GM19328 (cell line): Measurements from ENCODE around the gene ADCY5.

ENCODE experiments used
- ATAC-seq: cut with Tn5 transposase; IDR thresholded peaks from one replicate; pipeline ENCODE4 v1.9.1; 2021; ENCODE audit warnings: mild to moderate bottlenecking, moderate library complexity; ENCODE audit not compliant: unreplicated experiment

ADCY5 gene

DNA sequence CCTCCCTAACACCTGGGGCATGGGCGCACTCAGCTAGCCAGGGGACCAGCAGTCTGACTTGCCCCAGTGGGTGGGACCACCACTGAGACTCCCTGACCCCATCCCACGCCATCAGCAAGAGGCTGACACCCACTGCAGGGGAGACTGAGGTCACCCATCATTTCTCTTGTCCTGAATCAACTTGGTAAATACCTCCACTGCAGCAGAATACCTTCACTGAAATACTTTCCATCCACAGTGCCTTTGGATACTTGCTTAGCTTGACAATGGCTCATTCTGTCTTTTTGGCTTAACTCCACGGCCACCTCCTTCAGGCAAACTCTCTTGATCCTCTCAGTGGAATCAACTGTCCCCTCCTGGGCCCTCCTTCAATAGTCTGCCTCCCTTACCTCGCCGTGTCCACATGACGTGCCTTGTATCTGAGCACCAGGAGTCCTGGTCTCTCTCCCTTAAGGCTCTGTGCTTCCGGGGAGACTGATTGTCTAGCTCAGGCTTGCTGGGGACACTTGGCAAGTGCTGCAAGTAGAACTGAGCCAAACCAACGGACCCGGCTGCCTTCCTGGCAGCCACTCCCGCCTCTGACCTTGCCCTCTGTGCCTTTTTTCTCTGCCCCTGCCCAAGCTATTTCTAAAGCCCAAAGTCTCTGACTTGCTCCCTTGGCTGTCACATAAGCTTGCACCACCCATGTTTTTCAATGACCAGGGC lies 119.1 kb downstream of the ADCY5 start:
- no peak for ATAC-seq

- ATAC-seq, result no peak
Measured at GRCh38 chr3:123328851-123329635, 119.8 kb downstream of the ADCY5 start.

DNA sequence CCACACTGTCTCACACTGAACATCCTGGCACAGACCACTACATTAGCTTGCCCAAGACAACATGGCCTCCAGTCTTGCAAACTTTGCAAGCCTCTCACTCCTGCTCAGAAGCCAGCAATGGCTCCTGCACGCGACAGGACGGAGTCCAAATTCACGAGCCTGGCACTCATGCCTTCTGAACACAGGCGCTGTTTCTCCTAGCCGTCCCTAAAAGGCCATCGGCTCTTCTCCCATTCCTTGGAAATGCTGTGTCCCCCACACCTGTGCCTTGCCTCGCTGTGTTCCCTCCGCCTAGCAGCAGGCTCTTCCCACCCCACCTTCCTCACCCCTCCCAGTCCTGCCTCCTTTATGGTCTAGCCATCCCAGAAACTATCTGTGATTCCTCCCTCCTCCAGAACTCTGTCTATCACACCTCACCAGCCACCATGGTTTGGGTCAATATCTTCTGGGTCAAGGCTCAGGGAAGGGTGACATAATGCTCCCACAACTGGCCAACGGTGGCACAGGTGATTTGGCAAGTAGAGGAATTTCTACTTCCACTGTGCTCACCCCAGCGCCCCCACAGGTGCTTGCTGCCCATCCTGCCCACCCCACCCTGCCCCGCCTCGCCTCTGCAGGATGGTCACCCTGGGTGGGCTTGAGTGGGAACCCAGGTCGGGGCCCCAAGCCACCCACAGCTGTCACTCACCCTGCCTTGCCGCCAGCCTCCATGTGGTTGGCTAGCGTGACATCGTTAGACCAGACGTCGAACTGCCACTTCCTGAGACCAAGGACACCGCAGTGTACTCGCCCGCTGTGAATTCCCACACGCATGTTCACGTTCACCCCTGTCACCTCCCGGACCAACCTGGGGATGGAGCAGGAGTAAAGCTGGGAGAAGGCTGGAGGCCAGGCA lies 120.7 kb downstream of the ADCY5 start:
- no peak for ATAC-seq

- ATAC-seq, result no peak
Measured at GRCh38 chr3:123327480-123327879, 121.4 kb downstream of the ADCY5 start.

DNA sequence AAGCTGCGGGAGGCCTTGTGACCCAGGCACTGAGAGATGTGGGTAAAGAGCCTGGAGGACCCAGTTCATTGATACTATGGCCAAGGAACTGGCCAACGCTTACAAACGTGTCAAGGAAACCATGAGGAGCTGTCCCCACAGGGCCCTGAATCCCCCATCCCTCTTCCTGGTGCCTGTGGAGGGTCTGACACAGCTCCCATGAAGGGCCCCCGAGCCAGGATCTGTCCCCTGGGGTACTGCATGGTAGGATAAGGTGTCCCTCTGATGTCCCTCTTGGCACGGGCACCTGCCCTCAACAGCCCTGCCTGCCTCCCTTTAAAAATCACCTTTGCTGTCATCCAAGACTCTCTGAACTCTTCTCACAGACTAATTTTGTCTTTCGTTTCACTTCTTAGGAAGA lies 122.4 kb downstream of the ADCY5 start:
- no peak for ATAC-seq

DNA sequence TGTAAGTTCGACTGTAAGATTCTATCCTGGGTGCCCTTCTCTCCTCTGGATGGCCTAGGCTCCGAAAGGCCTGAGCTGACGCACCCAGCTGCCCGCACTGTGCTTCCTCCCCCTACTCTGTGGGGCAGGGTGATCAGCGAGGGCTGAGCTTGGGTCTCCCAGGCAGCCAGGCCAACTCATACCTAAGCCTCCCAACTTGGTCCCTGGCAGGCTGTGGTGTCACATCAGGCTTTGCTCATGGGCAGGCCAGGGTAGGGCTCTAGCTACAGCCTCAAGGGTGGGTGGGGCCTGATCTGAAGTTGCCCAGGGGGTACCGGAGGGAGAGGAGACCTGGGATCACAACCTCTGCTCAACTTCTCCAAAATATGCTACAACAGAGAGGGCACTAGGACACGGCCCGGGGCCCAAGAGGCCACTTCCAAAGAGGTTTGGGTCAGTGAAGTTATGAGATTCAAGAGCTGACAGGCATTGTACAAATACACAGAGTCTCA lies 123.1 kb downstream of the ADCY5 start:
- ATAC-seq, result no peak

DNA sequence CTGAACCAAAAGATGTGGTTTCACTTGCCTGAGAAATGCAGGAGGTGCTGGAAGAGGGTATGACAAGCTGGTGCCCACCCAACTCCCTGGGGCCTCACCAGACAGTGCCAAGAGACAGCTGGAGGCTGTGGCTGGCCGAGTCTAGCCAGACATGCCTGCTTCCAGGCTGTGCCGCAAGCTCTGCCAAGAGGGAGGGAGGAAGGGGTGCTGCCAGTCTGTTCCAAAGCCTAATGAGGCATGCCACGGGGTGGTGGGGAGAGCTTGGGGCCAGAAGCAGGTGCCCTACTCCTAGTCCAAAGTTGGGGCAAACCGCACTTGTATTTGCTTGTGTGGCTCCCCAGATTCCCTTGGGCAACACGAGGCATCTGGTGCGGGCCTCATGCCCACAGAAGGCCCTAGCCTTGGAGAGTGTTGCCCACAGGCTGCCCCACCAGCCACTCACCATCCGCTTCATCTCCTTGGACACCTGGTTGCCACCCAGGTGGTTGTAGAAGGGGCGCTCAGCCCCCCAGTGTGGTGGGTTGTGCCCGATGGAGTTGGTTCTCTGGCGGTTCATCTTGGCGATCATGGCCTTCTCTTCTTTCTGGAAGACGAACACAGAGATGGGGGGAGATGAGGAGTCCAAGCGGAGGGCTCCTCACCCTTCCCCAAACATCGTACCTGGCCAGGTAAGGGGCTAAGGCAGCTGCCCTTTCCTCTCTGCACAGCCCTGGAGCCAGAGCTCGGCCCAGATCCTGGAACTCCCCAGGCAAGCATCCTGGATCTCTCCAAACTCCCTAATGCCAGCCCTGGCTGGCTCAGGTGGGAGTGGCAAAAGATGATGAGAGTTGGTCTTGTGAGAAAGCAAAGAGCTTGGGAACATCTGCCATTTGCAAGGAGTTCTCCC lies 123.8 kb downstream of the ADCY5 start:
- no peak for ATAC-seq

DNA sequence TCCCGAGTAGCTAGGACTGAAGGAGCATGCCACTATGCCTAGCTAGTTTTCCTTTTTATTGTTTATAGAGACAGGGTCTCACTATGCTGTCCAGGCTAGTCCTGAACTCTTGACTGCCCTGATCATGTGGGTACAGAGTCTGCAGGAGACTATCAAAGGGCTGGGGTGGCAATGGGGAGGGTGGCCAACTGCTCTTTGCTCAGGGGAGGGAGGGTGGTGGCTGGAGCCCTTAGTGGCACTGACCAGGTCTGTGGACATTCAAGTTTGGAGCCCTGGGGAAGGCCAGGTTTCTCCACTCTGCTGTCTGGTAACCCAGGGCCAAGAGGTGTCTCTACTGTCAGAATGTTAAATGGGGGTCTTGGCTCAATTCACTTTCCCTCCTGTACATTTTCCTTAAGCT lies 125.1 kb downstream of the ADCY5 start:
- no peak for ATAC-seq

DNA sequence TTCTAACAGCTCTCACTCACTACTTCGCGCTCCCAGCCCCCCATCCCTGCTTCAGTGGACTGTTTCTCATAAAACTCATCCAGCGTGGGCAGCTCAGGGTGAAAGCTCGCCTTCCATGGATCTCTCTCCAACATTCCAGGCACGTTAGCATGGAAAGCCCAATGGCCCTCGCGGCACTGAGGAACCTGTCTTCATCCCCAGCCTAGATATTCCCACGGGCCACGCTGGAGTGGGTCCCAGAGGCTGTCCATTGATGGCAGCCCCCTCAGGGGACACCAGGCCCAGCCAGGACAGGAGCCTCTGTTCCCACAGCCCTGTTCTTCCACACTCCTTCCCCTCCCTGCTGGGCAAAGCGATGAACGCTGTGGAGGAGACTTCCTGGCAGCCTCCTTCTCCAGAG lies 126.0 kb downstream of the ADCY5 start:
- ATAC-seq, result no peak

GRCh38 chr3:123321806-123322205 lies 127.1 kb downstream of the ADCY5 start:
- ATAC-seq, result no peak

DNA sequence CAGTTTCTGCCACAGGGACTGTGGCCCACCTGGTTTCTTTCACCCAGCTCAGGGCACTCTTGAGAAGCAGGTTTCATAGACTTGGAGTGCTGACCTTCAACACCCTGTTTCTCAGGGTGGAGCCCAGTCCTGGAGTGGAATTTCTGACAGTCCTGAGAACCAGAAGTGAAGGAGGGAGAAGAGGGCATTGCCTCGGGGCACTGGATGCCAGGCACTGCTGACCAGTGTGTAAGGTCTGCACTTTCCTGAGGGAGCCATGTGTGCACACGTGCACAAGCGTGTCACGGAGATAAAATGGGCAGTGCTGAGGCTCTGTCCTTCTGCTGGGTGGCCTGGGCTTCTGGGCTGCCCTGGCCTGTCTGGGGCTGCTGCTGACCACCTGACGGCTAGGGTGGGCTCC lies 128.7 kb downstream of the ADCY5 start:
- ATAC-seq, result no peak

DNA sequence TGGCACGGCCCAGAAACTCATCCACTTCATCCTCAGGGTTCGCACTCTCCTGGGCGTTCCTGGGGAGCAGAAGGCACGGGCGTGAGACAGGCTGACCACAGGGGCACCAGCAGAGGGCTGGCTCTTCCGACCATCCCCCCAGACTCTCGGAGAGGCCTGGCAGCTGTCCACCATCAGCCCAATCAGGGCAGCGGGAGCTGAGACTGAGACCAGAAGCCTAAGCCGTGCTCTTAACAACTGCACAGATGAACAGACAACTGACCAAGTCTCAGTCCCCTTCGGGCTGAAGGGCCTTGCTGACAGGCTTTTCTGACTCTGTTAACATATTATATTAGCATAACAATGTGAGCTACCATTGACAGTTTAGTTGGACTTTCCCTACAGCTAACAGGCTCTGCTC lies 129.1 kb downstream of the ADCY5 start:
- ATAC-seq, result no peak

DNA sequence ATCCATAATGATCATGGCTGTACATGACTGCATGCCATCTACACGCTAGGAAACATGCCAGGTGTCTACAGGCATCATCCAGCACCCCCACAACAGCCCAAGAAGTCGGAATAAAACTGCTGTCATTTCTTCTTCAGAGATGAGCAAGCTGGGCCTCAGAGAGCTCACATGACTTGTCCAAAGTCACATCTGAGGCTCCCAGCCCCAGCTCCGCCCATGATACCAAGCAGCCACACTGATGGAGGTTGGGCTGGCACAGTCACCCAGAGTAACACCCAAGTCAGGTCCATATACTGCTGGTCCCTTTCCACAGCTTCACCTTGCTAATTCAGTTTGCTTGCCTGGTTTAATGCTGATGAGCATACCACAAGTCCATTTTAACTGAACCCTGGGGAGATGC lies 130.5 kb downstream of the ADCY5 start:
- no peak for ATAC-seq

DNA sequence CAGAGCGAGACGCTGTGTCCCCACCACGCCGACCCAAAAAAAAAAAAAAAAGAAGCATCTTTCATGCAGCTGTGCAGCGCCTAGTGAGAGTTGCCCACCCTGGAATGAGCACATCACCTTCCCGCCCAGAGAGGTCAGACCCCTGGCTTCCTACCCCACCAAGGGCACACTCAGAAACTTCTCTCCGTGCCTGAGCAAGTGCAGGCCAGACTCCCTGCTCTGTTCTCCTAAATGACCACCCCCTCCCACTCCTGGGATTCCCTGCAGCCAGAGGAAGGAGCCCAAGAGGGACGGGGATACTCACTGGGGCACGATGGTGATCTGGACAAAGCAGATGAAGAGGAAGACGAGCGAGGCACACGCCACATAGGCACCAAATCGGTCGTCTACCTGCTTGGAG lies 131.2 kb downstream of the ADCY5 start:
- ATAC-seq, result no peak

- no peak for ATAC-seq
Measured at GRCh38 chr3:123315271-123315595, 133.7 kb downstream of the ADCY5 start.

GRCh38 chr3:123314359-123315270 lies 134.3 kb downstream of the ADCY5 start:
- no peak for ATAC-seq

GRCh38 chr3:123313889-123314288 lies 135.0 kb downstream of the ADCY5 start:
- no peak for ATAC-seq

DNA sequence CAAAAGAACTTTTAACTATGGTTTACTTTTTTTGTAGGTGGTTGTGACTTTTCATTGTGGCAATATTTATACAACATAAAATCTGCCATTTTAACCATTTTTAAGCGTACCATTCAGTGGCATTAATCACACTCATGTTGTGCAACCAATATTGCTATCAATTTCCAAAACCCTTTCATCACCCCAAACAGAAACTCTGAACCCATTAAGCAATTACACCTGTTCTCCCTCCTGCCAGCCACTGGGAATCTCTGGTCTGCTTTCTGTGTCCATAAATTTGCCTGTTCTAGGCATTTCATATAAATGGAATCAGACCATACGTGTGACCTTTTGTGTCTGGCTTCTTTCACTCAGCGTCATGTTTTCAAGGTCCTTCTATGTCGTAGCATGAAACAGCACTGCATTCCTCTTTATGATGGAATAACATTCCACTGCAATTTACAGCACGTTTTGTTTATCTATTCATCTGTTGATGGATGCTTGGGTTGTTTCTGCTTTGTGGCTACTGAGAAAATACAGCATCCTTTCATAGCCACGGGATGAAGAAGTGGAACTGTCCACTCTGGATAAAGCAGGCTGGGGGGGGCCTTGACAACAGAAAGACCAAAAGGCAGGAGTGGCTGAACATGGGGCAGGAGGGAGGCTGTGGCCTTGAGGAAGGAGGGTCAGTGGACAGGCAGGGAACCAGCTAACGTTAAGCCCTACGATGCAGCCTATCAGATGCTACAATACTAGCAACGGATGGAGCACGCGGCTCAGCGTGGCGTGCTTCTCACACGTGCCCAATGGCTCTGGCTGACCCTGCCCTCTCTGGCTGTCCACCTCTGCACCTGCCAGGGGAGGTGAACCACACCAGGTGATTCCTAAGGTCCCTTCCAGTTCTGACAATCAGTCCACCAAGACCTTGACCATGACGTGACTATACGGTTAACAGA lies 136.3 kb downstream of the ADCY5 start:
- no peak for ATAC-seq
